Measurements from ENCODE around the gene UBE2I. TPM values are rescaled to one million over a fixed set of nuclear protein-coding genes. Genes with fewer than 3 reads are reported as not detected.

The UBE2I gene
- total and polyA plus RNA-seq, 2 donors from 2014 or later = 62.2 to 97.1 TPM

GRCh38 chr16:1362807-1363206 lies 53.4 kb downstream of the UBE2I start:
- Histone ChIP-seq H3K27ac (ENCODE audit: low read depth in 2 of 2, low read length in 2 of 2) (no peak overlapping the region), H3K36me3 (ENCODE audit: control insufficient read depth in 2 of 3, insufficient read depth in 3 of 3, low read length in 3 of 3) (peaks cover 2 to 26% (median 6%) of the 10 kb centered on the region in 3 donors), H3K4me3 (ENCODE audit: low read length in 3 of 3) (no peak overlapping the region), H3K4me1 (ENCODE audit: control insufficient read depth in 2 of 3, insufficient read depth in 2 of 3, low read depth in 1 of 3, low read length in 3 of 3) (no peaks in the 10 kb centered on the region), H3K27me3 (ENCODE audit: control insufficient read depth, insufficient read depth, low read length) (no peaks in the 10 kb centered on the region), H3K9me3 (ENCODE audit: control insufficient read depth in 2 of 3, insufficient read depth in 1 of 3, low read length in 3 of 3) (no peaks in the 10 kb centered on the region), H3K9ac (ENCODE audit: low read length in 3 of 3) (no peak overlapping the region)
- DNase-seq = peak in 1 of 5 donors; percentile 63
- intact Hi-C loops (cut with DNase I) = no loop called here
- FAIRE-seq = no peak
- no peak for TF ChIP-seq CTCF (IDR thresholded peaks at IDR 0.05; ENCODE audit: borderline replicate concordance, extremely low read depth, insufficient read depth)

GRCh38 chr16:1363501-1364041 lies 54.1 kb downstream of the UBE2I start:
- H3K4me3 ChIP-seq (ENCODE audit: low read length in 3 of 3) = no peak overlapping the region
- TF ChIP-seq CTCF (IDR thresholded peaks at IDR 0.05; ENCODE audit: borderline replicate concordance, extremely low read depth, insufficient read depth) = peak; percentile 62
- no peaks in the 10 kb centered on the region for H3K4me1 ChIP-seq (ENCODE audit: control insufficient read depth in 2 of 3, insufficient read depth in 2 of 3, low read depth in 1 of 3, low read length in 3 of 3)
- H3K27ac ChIP-seq (ENCODE audit: low read depth in 2 of 2, low read length in 2 of 2) = no peak overlapping the region
- H3K36me3 ChIP-seq (ENCODE audit: control insufficient read depth in 2 of 3, insufficient read depth in 3 of 3, low read length in 3 of 3) = peaks cover 0 to 26% (median 6%) of the 10 kb centered on the region in 3 donors
- intact Hi-C loops (cut with DNase I) = no loop called here
- H3K27me3 ChIP-seq (ENCODE audit: control insufficient read depth, insufficient read depth, low read length) = no peaks in the 10 kb centered on the region
- peak in 3 of 5 donors; percentile 41 to 82 (median 46) for DNase-seq
- H3K9ac ChIP-seq (ENCODE audit: low read length in 3 of 3) = no peak overlapping the region
- H3K9me3 ChIP-seq (ENCODE audit: control insufficient read depth in 2 of 3, insufficient read depth in 1 of 3, low read length in 3 of 3) = no peaks in the 10 kb centered on the region
- no peak for FAIRE-seq

- intact Hi-C loops (cut with DNase I) = no loop called here
- no peak overlapping the region for H3K9ac ChIP-seq (ENCODE audit: low read length in 3 of 3)
- no peaks in the 10 kb centered on the region for H3K9me3 ChIP-seq (ENCODE audit: control insufficient read depth in 2 of 3, insufficient read depth in 1 of 3, low read length in 3 of 3)
- FAIRE-seq = no peak
- H3K4me3 ChIP-seq (ENCODE audit: low read length in 3 of 3) = no peak overlapping the region
- peak in 1 of 5 donors; percentile 78 for DNase-seq
- no peak overlapping the region for H3K27ac ChIP-seq (ENCODE audit: low read depth in 2 of 2, low read length in 2 of 2)
- H3K4me1 ChIP-seq (ENCODE audit: control insufficient read depth in 2 of 3, insufficient read depth in 2 of 3, low read depth in 1 of 3, low read length in 3 of 3) = no peaks in the 10 kb centered on the region
- TF ChIP-seq CTCF (IDR thresholded peaks at IDR 0.05; ENCODE audit: borderline replicate concordance, extremely low read depth, insufficient read depth) = no peak
- no peaks in the 10 kb centered on the region for H3K27me3 ChIP-seq (ENCODE audit: control insufficient read depth, insufficient read depth, low read length)
- H3K36me3 ChIP-seq (ENCODE audit: control insufficient read depth in 2 of 3, insufficient read depth in 3 of 3, low read length in 3 of 3) = peaks cover 0 to 26% (median 6%) of the 10 kb centered on the region in 3 donors
Observed at GRCh38 chr16:1364510-1364909, 55.1 kb downstream of the UBE2I start.
